AG09319 (cell line): ENCODE data around the gene P2RX4.

ENCODE experiments used
- DNase-seq: peaks from one replicate; pipeline ENCODE4 v3.0.0-alpha.2; 2010; ENCODE audit warnings: low read depth; ENCODE audit errors: extremely low read depth
- CTCF ChIP-seq: IDR thresholded peaks from 2 replicates; pipeline ENCODE4 v1.5.1; 2011; ENCODE audit warnings: low read depth, mild to moderate bottlenecking, inconsistent platforms, low read length, moderate library complexity

P2RX4 gene

GRCh38 chr12:121260091-121260490 is 50.2 kb downstream of the P2RX4 start:
- DNase-seq: no peak
- TF ChIP-seq CTCF: no peak

GRCh38 chr12:121261398-121261797 is 51.5 kb downstream of the P2RX4 start:
- TF ChIP-seq CTCF: no peak
- no peak for DNase-seq

GRCh38 chr12:121263206-121263935 is 53.4 kb downstream of the P2RX4 start:
- DNase-seq: no peak
- TF ChIP-seq CTCF: no peak

GRCh38 chr12:121264135-121264534 is 54.2 kb downstream of the P2RX4 start:
- TF ChIP-seq CTCF: no peak

GRCh38 chr12:121264951-121265515 is 55.1 kb downstream of the P2RX4 start:
- no peak for TF ChIP-seq CTCF
- DNase-seq: no peak

More at GRCh38 chr12:121264135-121264534, 54.2 kb downstream of the P2RX4 start:
- DNase-seq: no peak

- no peak for TF ChIP-seq CTCF
Observed at GRCh38 chr12:121267822-121268221, 57.9 kb downstream of the P2RX4 start.

GRCh38 chr12:121273364-121273896 is 63.5 kb downstream of the P2RX4 start:
- TF ChIP-seq CTCF: no peak
- DNase-seq: no peak

More at GRCh38 chr12:121267822-121268221, 57.9 kb downstream of the P2RX4 start:
- DNase-seq: no peak
